H9 (cell line): ENCODE results near the gene POLA1. TPM values are rescaled to one million over a fixed set of nuclear protein-coding genes. Genes with fewer than 3 reads are reported as not detected.

Experiments
- DNase-seq: peaks from one replicate; pipeline ENCODE4 v3.0.0-alpha.2; 2017
- H2AFZ ChIP-seq: one replicate; pipeline ENCODE4 v1.6.1; 2013; ENCODE audit warnings: mild to moderate bottlenecking, low read length, control low read depth, moderate library complexity
- H2AK5ac ChIP-seq: 2 replicates; pipeline ENCODE4 v1.6.1; 2013; ENCODE audit warnings: low read length, control low read depth, mixed read lengths; ENCODE audit not compliant: insufficient read length
- H2BK120ac ChIP-seq: one replicate; pipeline ENCODE4 v1.6.1; 2013; ENCODE audit warnings: low read depth, mild to moderate bottlenecking, low read length, control low read depth, inconsistent platforms; ENCODE audit not compliant: poor library complexity, severe bottlenecking
- H2BK12ac ChIP-seq: 2 replicates; pipeline ENCODE4 v1.6.1; 2013; ENCODE audit warnings: low read length, control low read depth, mixed read lengths, low read depth; ENCODE audit not compliant: insufficient read length
- H2BK15ac ChIP-seq: 2 replicates; pipeline ENCODE4 v1.6.1; 2013; ENCODE audit warnings: low read depth, low read length, control low read depth
- H2BK20ac ChIP-seq: one replicate; pipeline ENCODE4 v1.6.1; 2013; ENCODE audit warnings: low read depth, mild to moderate bottlenecking, low read length, control low read depth, inconsistent platforms; ENCODE audit not compliant: poor library complexity, severe bottlenecking
- H2BK5ac ChIP-seq: 2 replicates; pipeline ENCODE4 v1.6.1; 2013; ENCODE audit warnings: low read length, control low read depth, mixed read lengths; ENCODE audit not compliant: insufficient read length
- H3K14ac ChIP-seq: 2 replicates; pipeline ENCODE4 v1.6.1; 2013; ENCODE audit warnings: low read length, control low read depth; ENCODE audit not compliant: insufficient read depth
- H3K18ac ChIP-seq: 2 replicates; pipeline ENCODE4 v1.6.1; 2013; ENCODE audit warnings: low read depth, mild to moderate bottlenecking, mixed read lengths, low read length, control low read depth; ENCODE audit not compliant: insufficient read length
- H3K23ac ChIP-seq: 2 replicates; pipeline ENCODE4 v1.6.1; 2013; ENCODE audit warnings: low read length, control low read depth, mixed read lengths, low read depth; ENCODE audit not compliant: insufficient read length
- H3K23me2 ChIP-seq: 2 replicates; pipeline ENCODE4 v1.6.1; 2013; ENCODE audit warnings: low read depth, mild to moderate bottlenecking, mixed read lengths, low read length, control low read depth; ENCODE audit not compliant: insufficient read length, poor library complexity, severe bottlenecking
- H3K27ac ChIP-seq: 2 replicates; pipeline ENCODE4 v1.5.1; 2013; ENCODE audit warnings: low read length, control low read depth, mixed read lengths, low read depth; ENCODE audit not compliant: insufficient read length
- H3K27me3 ChIP-seq: 2 replicates; pipeline ENCODE4 v1.6.1; 2013; ENCODE audit warnings: low read length, control low read depth, inconsistent platforms; ENCODE audit not compliant: insufficient read depth
- H3K4ac ChIP-seq: 2 replicates; pipeline ENCODE4 v1.6.1; 2013; ENCODE audit warnings: low read depth, mild to moderate bottlenecking, control low read depth, inconsistent platforms, low read length, moderate library complexity
- H3K4me1 ChIP-seq: 2 replicates; pipeline ENCODE4 v1.6.1; 2013; ENCODE audit warnings: low read length, control low read depth, inconsistent platforms; ENCODE audit not compliant: insufficient read depth
- H3K4me2 ChIP-seq: 2 replicates; pipeline ENCODE4 v1.6.1; 2013; ENCODE audit warnings: low read length, control low read depth, mixed read lengths; ENCODE audit not compliant: insufficient read length, insufficient read depth
- H3K56ac ChIP-seq: 2 replicates; pipeline ENCODE4 v1.6.1; 2013; ENCODE audit warnings: low read depth, mild to moderate bottlenecking, mixed read lengths, low read length, control low read depth; ENCODE audit not compliant: insufficient read length
- H3K79me1 ChIP-seq: 2 replicates; pipeline ENCODE4 v1.6.1; 2013; ENCODE audit warnings: low read depth, mild to moderate bottlenecking, moderate library complexity, low read length, control low read depth, inconsistent platforms; ENCODE audit not compliant: insufficient read depth, poor library complexity, severe bottlenecking
- H3K79me2 ChIP-seq: 2 replicates; pipeline ENCODE4 v1.6.1; 2013; ENCODE audit warnings: low read length, control low read depth, inconsistent platforms; ENCODE audit not compliant: insufficient read depth
- H3K9ac ChIP-seq: 2 replicates; pipeline ENCODE4 v1.6.1; 2013; ENCODE audit warnings: low read length, control low read depth, mixed read lengths; ENCODE audit not compliant: insufficient read length; ENCODE audit errors: extremely low read depth
- H3K9me3 ChIP-seq: one replicate; pipeline ENCODE4 v1.6.1; 2013; ENCODE audit warnings: low read depth, low read length, inconsistent platforms; ENCODE audit not compliant: control insufficient read depth
- H3T11ph ChIP-seq: one replicate; pipeline ENCODE4 v1.6.1; 2013; ENCODE audit warnings: mild to moderate bottlenecking, low read length, control low read depth, inconsistent platforms
- H4K20me1 ChIP-seq: one replicate; pipeline ENCODE4 v1.6.1; 2013; ENCODE audit not compliant: control insufficient read depth, insufficient read length, insufficient read depth
- H4K5ac ChIP-seq: 2 replicates; pipeline ENCODE4 v1.6.1; 2013; ENCODE audit warnings: low read depth, mild to moderate bottlenecking, mixed read lengths, low read length, control low read depth; ENCODE audit not compliant: insufficient read length
- H4K8ac ChIP-seq: replicated peaks from 2 replicates; pipeline ENCODE4 v1.6.1; 2013; ENCODE audit warnings: low read length, control low read depth, mixed read lengths, low read depth; ENCODE audit not compliant: insufficient read length
- H4K91ac ChIP-seq: 2 replicates; pipeline ENCODE4 v1.6.1; 2013; ENCODE audit warnings: low read depth, mild to moderate bottlenecking, moderate library complexity, mixed read lengths, low read length, control low read depth; ENCODE audit not compliant: insufficient read length
- H3K27ac Mint-ChIP-seq, 3 experiments: 2 replicates in 2 of 3; 3 replicates in 1 of 3; pipeline ENCODE4 v1.8.0; 2020 to 2021; ENCODE audit warnings: mixed read lengths in 3 of 3, mild to moderate bottlenecking in 1 of 3, moderate library complexity in 1 of 3
- H3K27me3 Mint-ChIP-seq: 2 replicates; pipeline ENCODE4 v1.8.0; 2021; ENCODE audit warnings: low read depth, mild to moderate bottlenecking, moderate library complexity, mixed read lengths
- H3K36me3 Mint-ChIP-seq, 3 experiments: 2 replicates in 2 of 3; 3 replicates in 1 of 3; pipeline ENCODE4 v1.8.0; 2020 to 2021; ENCODE audit warnings: low read depth in 3 of 3, mixed read lengths in 3 of 3; ENCODE audit not compliant: insufficient read depth in 1 of 3
- H3K4me1 Mint-ChIP-seq, 2 experiments: 2 replicates each; pipeline ENCODE4 v1.8.0; 2020; ENCODE audit warnings: mixed read lengths in 2 of 2
- H3K4me3 Mint-ChIP-seq, 2 experiments: 2 replicates in 1 of 2; 3 replicates in 1 of 2; pipeline ENCODE4 v1.8.0; 2020 to 2021; ENCODE audit warnings: mild to moderate bottlenecking in 2 of 2, mixed read lengths in 2 of 2, moderate library complexity in 1 of 2
- H3K9me3 Mint-ChIP-seq, 2 experiments: 2 replicates in 1 of 2; 3 replicates in 1 of 2; pipeline ENCODE4 v1.8.0; 2020; ENCODE audit warnings: mild to moderate bottlenecking in 2 of 2, mixed read lengths in 2 of 2, moderate library complexity in 1 of 2
- WGBS: extraction: QIAGEN DNeasy Blood & Tissue Kit; methylation state at CpG from one replicate; pipeline ENCODE4 v1.1.7; 2013; ENCODE audit warnings: missing lambda C conversion rate, low lambda C conversion rate, mixed read lengths; ENCODE audit not compliant: insufficient read length; ENCODE audit errors: extremely low coverage; 5-methylcytosine and 5-hydroxymethylcytosine counted together
- total RNA-seq: library from RNA; stranded (reverse); gene quantifications from 2 replicates; pipeline ENCODE4 v1.2.1, GENCODE V29; 2021
- TF ChIP-seq, protein P1 (sequence below): fragments of 200-600 bp; sonication (generic); conservative IDR thresholded peaks from 3 replicates; pipeline ENCODE4 v1.8.0; 2021; ENCODE audit warnings: antibody characterized with exemption, mild to moderate bottlenecking

Gene POLA1
- total RNA-seq, 1 experiment from 2014 or later = 60.2 TPM

DNA sequence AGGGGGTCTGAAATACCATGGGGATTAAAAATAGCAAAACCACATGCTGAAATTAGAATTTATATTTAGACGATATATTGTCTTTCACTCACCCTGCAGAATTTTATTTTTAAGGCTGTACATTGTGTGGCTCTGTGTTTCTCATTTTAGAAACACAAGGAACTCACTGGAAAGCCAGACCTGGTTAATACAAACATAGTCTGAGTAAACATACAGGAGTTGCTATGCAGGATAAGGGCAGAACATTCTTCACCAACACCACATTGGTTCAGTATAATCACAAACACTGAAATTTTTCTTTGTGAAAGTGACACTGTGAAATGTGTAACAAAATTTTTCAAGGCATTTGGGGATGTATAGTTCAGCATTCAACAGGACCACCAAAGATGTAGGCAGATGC, 206.5 kb downstream of the POLA1 start:
- DNase-seq = no peak
- Histone ChIP-seq H4K91ac (no peak overlapping the region), H3K23me2 (no peaks in the 10 kb centered on the region), H3K56ac (no peak overlapping the region), H2BK20ac (no peak overlapping the region), H4K8ac (no peak overlapping the region), H3K4me2 (no peak overlapping the region), H3K27me3 (no peaks in the 10 kb centered on the region), H2AFZ (no peak overlapping the region), H3T11ph (no peak overlapping the region), H3K27ac (no peak overlapping the region), H4K5ac (no peak overlapping the region), H3K23ac (no peak overlapping the region), H4K20me1 (no peaks in the 10 kb centered on the region), H3K4ac (no peak overlapping the region), H3K4me1 (peaks cover 2% of the 10 kb centered on the region; the same call in 1 of the 2 replicates), H2BK120ac (no peak overlapping the region), H2BK15ac (no peak overlapping the region), H3K14ac (no peak overlapping the region), H2AK5ac (no peak overlapping the region), H3K9me3 (no peaks in the 10 kb centered on the region), H3K18ac (no peak overlapping the region), H3K79me2 (no peaks in the 10 kb centered on the region), H3K79me1 (no peaks in the 10 kb centered on the region), H3K9ac (no peak overlapping the region), H2BK12ac (no peak overlapping the region), H2BK5ac (no peak overlapping the region)
- Mint-ChIP-seq H3K36me3 (peaks cover 0 to 13% (median 3%) of the 10 kb centered on the region in 3 experiments; a peak in 5 of 7 replicates), H3K27ac (no peak overlapping the region), H3K4me1 (peaks cover 11 to 28% of the 10 kb centered on the region in 2 experiments), H3K9me3 (no peaks in the 10 kb centered on the region), H3K27me3 (no peaks in the 10 kb centered on the region), H3K4me3 (no peak overlapping the region)
- WGBS = no CpG with 5 or more reads among the region's 1 CpG
- TF ChIP-seq, protein P1, sequence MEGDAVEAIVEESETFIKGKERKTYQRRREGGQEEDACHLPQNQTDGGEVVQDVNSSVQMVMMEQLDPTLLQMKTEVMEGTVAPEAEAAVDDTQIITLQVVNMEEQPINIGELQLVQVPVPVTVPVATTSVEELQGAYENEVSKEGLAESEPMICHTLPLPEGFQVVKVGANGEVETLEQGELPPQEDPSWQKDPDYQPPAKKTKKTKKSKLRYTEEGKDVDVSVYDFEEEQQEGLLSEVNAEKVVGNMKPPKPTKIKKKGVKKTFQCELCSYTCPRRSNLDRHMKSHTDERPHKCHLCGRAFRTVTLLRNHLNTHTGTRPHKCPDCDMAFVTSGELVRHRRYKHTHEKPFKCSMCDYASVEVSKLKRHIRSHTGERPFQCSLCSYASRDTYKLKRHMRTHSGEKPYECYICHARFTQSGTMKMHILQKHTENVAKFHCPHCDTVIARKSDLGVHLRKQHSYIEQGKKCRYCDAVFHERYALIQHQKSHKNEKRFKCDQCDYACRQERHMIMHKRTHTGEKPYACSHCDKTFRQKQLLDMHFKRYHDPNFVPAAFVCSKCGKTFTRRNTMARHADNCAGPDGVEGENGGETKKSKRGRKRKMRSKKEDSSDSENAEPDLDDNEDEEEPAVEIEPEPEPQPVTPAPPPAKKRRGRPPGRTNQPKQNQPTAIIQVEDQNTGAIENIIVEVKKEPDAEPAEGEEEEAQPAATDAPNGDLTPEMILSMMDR = no peak
